Measurements from ENCODE around the gene TSACC. TPM values are rescaled to one million over a fixed set of nuclear protein-coding genes. Genes with fewer than 3 reads are reported as not detected.
"Not testable (repeated sequence)": the region's sequence is repeated elsewhere in the genome, so short reads cannot be mapped to it uniquely, and the experiment has no call there.

Gene TSACC
- total and polyA plus RNA-seq, 4 donors: 0.29 to 0.45 TPM; not detected in 2

- Histone ChIP-seq H3K27ac (ENCODE audit: low read depth in 1 of 2, low read length in 1 of 2) (no peak overlapping the region), H3K4me1 (ENCODE audit: control insufficient read depth in 5 of 5, insufficient read depth in 5 of 5, low read length in 5 of 5) (peaks cover 0 to 1% (median 0%) of the 10 kb centered on the region in 5 donors), H3K9me3 (ENCODE audit: control insufficient read depth in 4 of 4, insufficient read depth in 3 of 4, low read length in 3 of 4) (no peaks in the 10 kb centered on the region), H3K36me3 (ENCODE audit: control insufficient read depth in 4 of 4, insufficient read depth in 4 of 4, low read length in 4 of 4) (no peaks in the 10 kb centered on the region), H3K9ac (ENCODE audit: insufficient read depth in 1 of 2, low read length in 2 of 2) (no peak overlapping the region), H3K27me3 (ENCODE audit: control insufficient read depth in 3 of 3, insufficient read depth in 3 of 3, low read length in 2 of 3) (peaks cover 0 to 5% (median 3%) of the 10 kb centered on the region in 3 donors), H3K4me3 (no peak overlapping the region)
- DNase-seq (no peak), ATAC-seq (ENCODE audit: insufficient read depth, low FRiP score) (no peak)
- 83 to 92% methylated on average over 1 of the region's 1 CpG for WGBS, 2 donors
- TF ChIP-seq CTCF (IDR thresholded peaks at IDR 0.05; ENCODE audit: control extremely low read depth, extremely low read depth): no peak
These were observed 4.0 kb downstream of the TSACC start for GRCh38 chr1:156342166-156342955.

GRCh38 chr1:156344409-156344808, 6.1 kb downstream of the TSACC start:
- Histone ChIP-seq H3K27me3 (ENCODE audit: control insufficient read depth in 3 of 3, insufficient read depth in 3 of 3, low read length in 2 of 3) (peaks cover 0 to 5% (median 3%) of the 10 kb centered on the region in 3 donors), H3K27ac (ENCODE audit: low read depth in 1 of 2, low read length in 1 of 2) (no peak overlapping the region), H3K9me3 (ENCODE audit: control insufficient read depth in 4 of 4, insufficient read depth in 3 of 4, low read length in 3 of 4) (no peaks in the 10 kb centered on the region), H3K36me3 (ENCODE audit: control insufficient read depth in 4 of 4, insufficient read depth in 4 of 4, low read length in 4 of 4) (no peaks in the 10 kb centered on the region), H3K9ac (ENCODE audit: insufficient read depth in 1 of 2, low read length in 2 of 2) (no peak overlapping the region), H3K4me3 (no peak overlapping the region), H3K4me1 (ENCODE audit: control insufficient read depth in 5 of 5, insufficient read depth in 5 of 5, low read length in 5 of 5) (no peaks in the 10 kb centered on the region)
- 70 to 80% methylated on average over 3 of the region's 3 CpGs for WGBS, 2 donors
- ATAC-seq (ENCODE audit: insufficient read depth, low FRiP score): no peak
- DNase-seq: no peak
- TF ChIP-seq CTCF (IDR thresholded peaks at IDR 0.05; ENCODE audit: control extremely low read depth, extremely low read depth): no peak

- not testable (repeated sequence) for DNase-seq; H3K4me1 ChIP-seq (ENCODE audit: control insufficient read depth in 5 of 5, insufficient read depth in 5 of 5, low read length in 5 of 5); H3K9ac ChIP-seq (ENCODE audit: insufficient read depth in 1 of 2, low read length in 2 of 2); H3K4me3 ChIP-seq; ATAC-seq (ENCODE audit: insufficient read depth, low FRiP score); H3K27me3 ChIP-seq (ENCODE audit: control insufficient read depth in 3 of 3, insufficient read depth in 3 of 3, low read length in 2 of 3); H3K36me3 ChIP-seq (ENCODE audit: control insufficient read depth in 4 of 4, insufficient read depth in 4 of 4, low read length in 4 of 4); H3K9me3 ChIP-seq (ENCODE audit: control insufficient read depth in 4 of 4, insufficient read depth in 3 of 4, low read length in 3 of 4); H3K27ac ChIP-seq (ENCODE audit: low read depth in 1 of 2, low read length in 1 of 2)
- WGBS, 2 donors: 85 to 87% methylated on average over 2 of the region's 2 CpGs
These were observed 7.7 kb downstream of the TSACC start for GRCh38 chr1:156346035-156346434.

GRCh38 chr1:156346636-156347035, 8.3 kb downstream of the TSACC start:
- Histone ChIP-seq H3K4me1 (ENCODE audit: control insufficient read depth in 5 of 5, insufficient read depth in 5 of 5, low read length in 5 of 5) (no peaks in the 10 kb centered on the region), H3K27ac (ENCODE audit: low read depth in 1 of 2, low read length in 1 of 2) (no peak overlapping the region), H3K4me3 (no peak overlapping the region), H3K27me3 (ENCODE audit: control insufficient read depth in 3 of 3, insufficient read depth in 3 of 3, low read length in 2 of 3) (peaks cover 0 to 5% (median 3%) of the 10 kb centered on the region in 3 donors), H3K36me3 (ENCODE audit: control insufficient read depth in 4 of 4, insufficient read depth in 4 of 4, low read length in 4 of 4) (no peaks in the 10 kb centered on the region), H3K9me3 (ENCODE audit: control insufficient read depth in 4 of 4, insufficient read depth in 3 of 4, low read length in 3 of 4) (no peaks in the 10 kb centered on the region), H3K9ac (ENCODE audit: insufficient read depth in 1 of 2, low read length in 2 of 2) (no peak overlapping the region)
- 58 to 89% methylated on average over 2 of the region's 2 CpGs for WGBS, 2 donors
- TF ChIP-seq CTCF (IDR thresholded peaks at IDR 0.05; ENCODE audit: control extremely low read depth, extremely low read depth): no peak
- DNase-seq: no peak
- ATAC-seq (ENCODE audit: insufficient read depth, low FRiP score): no peak

All from lung (tissue), 12 donors.